Activated T-cell treated with anti-CD3 and anti-CD28 coated beads, Interleukin-2, amount 50 U/mL, for 24 hours (primary cell): Measurements from ENCODE around the gene WDR82.

ENCODE experiments used
- DNase-seq: peaks from one replicate; pipeline ENCODE4 v3.0.0-alpha.2; 2020
- H3K27ac Mint-ChIP-seq: 2 replicates; pipeline ENCODE4 v1.8.0; 2020; ENCODE audit warnings: mild to moderate bottlenecking, mixed read lengths
- H3K27me3 Mint-ChIP-seq: 2 replicates; pipeline ENCODE4 v1.8.0; 2020; ENCODE audit warnings: mixed read lengths
- H3K36me3 Mint-ChIP-seq: 2 replicates; pipeline ENCODE4 v1.8.0; 2020; ENCODE audit warnings: low read depth, mixed read lengths
- H3K4me1 Mint-ChIP-seq: 2 replicates; pipeline ENCODE4 v1.8.0; 2020; ENCODE audit warnings: low read depth, mixed read lengths
- H3K4me3 Mint-ChIP-seq: 2 replicates; pipeline ENCODE4 v1.8.0; 2020; ENCODE audit warnings: mild to moderate bottlenecking, moderate library complexity, mixed read lengths
- H3K9me3 Mint-ChIP-seq: 2 replicates; pipeline ENCODE4 v1.8.0; 2020; ENCODE audit warnings: mixed read lengths

WDR82 gene

GRCh38 chr3:52259448-52259847 is 19.0 kb downstream of the WDR82 start:
- peaks cover 100% of the 10 kb centered on the region for H3K36me3 Mint-ChIP-seq
- peak overlapping the region; percentile 98 for H3K27ac Mint-ChIP-seq
- H3K4me3 Mint-ChIP-seq = no peak overlapping the region
- DNase-seq = no peak
- H3K4me1 Mint-ChIP-seq = peaks cover 93% of the 10 kb centered on the region
- H3K9me3 Mint-ChIP-seq = no peaks in the 10 kb centered on the region
- no peaks in the 10 kb centered on the region for H3K27me3 Mint-ChIP-seq

- Mint-ChIP-seq H3K27me3 (no peaks in the 10 kb centered on the region), H3K9me3 (no peaks in the 10 kb centered on the region), H3K4me1 (peaks cover 93% of the 10 kb centered on the region), H3K36me3 (peaks cover 100% of the 10 kb centered on the region), H3K27ac (peak overlapping the region; percentile 98), H3K4me3 (no peak overlapping the region)
- no peak for DNase-seq
Measured at GRCh38 chr3:52259035-52259434, 19.4 kb downstream of the WDR82 start.

GRCh38 chr3:52257911-52258310 is 20.5 kb downstream of the WDR82 start:
- no peaks in the 10 kb centered on the region for H3K27me3 Mint-ChIP-seq
- H3K36me3 Mint-ChIP-seq = peaks cover 100% of the 10 kb centered on the region
- peak overlapping the region; percentile 98 for H3K27ac Mint-ChIP-seq
- no peak overlapping the region for H3K4me3 Mint-ChIP-seq
- peaks cover 94% of the 10 kb centered on the region for H3K4me1 Mint-ChIP-seq
- no peak for DNase-seq
- no peaks in the 10 kb centered on the region for H3K9me3 Mint-ChIP-seq

GRCh38 chr3:52256622-52257021 is 21.8 kb downstream of the WDR82 start:
- peak overlapping the region; percentile 98 for H3K27ac Mint-ChIP-seq
- no peaks in the 10 kb centered on the region for H3K9me3 Mint-ChIP-seq
- peaks cover 100% of the 10 kb centered on the region for H3K36me3 Mint-ChIP-seq
- H3K4me3 Mint-ChIP-seq = no peak overlapping the region
- H3K27me3 Mint-ChIP-seq = no peaks in the 10 kb centered on the region
- H3K4me1 Mint-ChIP-seq = peaks cover 92% of the 10 kb centered on the region
- no peak for DNase-seq

- H3K4me3 Mint-ChIP-seq = no peak overlapping the region
- no peaks in the 10 kb centered on the region for H3K27me3 Mint-ChIP-seq
- H3K4me1 Mint-ChIP-seq = peaks cover 94% of the 10 kb centered on the region
- H3K9me3 Mint-ChIP-seq = no peaks in the 10 kb centered on the region
- peak overlapping the region; percentile 98 for H3K27ac Mint-ChIP-seq
- peaks cover 100% of the 10 kb centered on the region for H3K36me3 Mint-ChIP-seq
- no peak for DNase-seq
Measured at GRCh38 chr3:52256159-52256558, 22.3 kb downstream of the WDR82 start.

- DNase-seq = no peak
- H3K4me1 Mint-ChIP-seq = peaks cover 95% of the 10 kb centered on the region
- peaks cover 100% of the 10 kb centered on the region for H3K36me3 Mint-ChIP-seq
- H3K9me3 Mint-ChIP-seq = no peaks in the 10 kb centered on the region
- H3K4me3 Mint-ChIP-seq = peak overlapping the region; percentile 74
- H3K27me3 Mint-ChIP-seq = no peaks in the 10 kb centered on the region
- H3K27ac Mint-ChIP-seq = peak overlapping the region; percentile 98
Measured at GRCh38 chr3:52254608-52255007, 23.8 kb downstream of the WDR82 start.

GRCh38 chr3:52253314-52254304 is 24.8 kb downstream of the WDR82 start:
- DNase-seq = peak; percentile 85
- Mint-ChIP-seq H3K27me3 (no peaks in the 10 kb centered on the region), H3K4me3 (peak overlapping the region; percentile 74), H3K9me3 (no peaks in the 10 kb centered on the region), H3K36me3 (peaks cover 100% of the 10 kb centered on the region), H3K4me1 (peaks cover 95% of the 10 kb centered on the region), H3K27ac (peak overlapping the region; percentile 98)

- Mint-ChIP-seq H3K4me3 (no peak overlapping the region), H3K4me1 (peaks cover 88% of the 10 kb centered on the region), H3K9me3 (no peaks in the 10 kb centered on the region), H3K36me3 (peaks cover 91% of the 10 kb centered on the region), H3K27me3 (no peaks in the 10 kb centered on the region), H3K27ac (peak overlapping the region; percentile 93)
- peak; percentile 32 for DNase-seq
Measured at GRCh38 chr3:52250122-52250521, 28.3 kb downstream of the WDR82 start.

GRCh38 chr3:52249683-52250082 is 28.8 kb downstream of the WDR82 start:
- Mint-ChIP-seq H3K4me3 (no peak overlapping the region), H3K27me3 (no peaks in the 10 kb centered on the region), H3K27ac (peak overlapping the region; percentile 93), H3K4me1 (peaks cover 89% of the 10 kb centered on the region), H3K36me3 (peaks cover 90% of the 10 kb centered on the region), H3K9me3 (no peaks in the 10 kb centered on the region)
- peak; percentile 31 for DNase-seq

GRCh38 chr3:52248816-52249547 is 29.5 kb downstream of the WDR82 start:
- Mint-ChIP-seq H3K27me3 (no peaks in the 10 kb centered on the region), H3K4me3 (peak overlapping the region; percentile 34), H3K4me1 (peaks cover 89% of the 10 kb centered on the region), H3K36me3 (peaks cover 86% of the 10 kb centered on the region), H3K27ac (peak overlapping the region; percentile 93), H3K9me3 (no peaks in the 10 kb centered on the region)
- DNase-seq = peak; percentile 39

GRCh38 chr3:52248165-52248541 is 30.3 kb downstream of the WDR82 start:
- H3K36me3 Mint-ChIP-seq = peaks cover 78% of the 10 kb centered on the region
- peak overlapping the region; percentile 93 for H3K27ac Mint-ChIP-seq
- peaks cover 89% of the 10 kb centered on the region for H3K4me1 Mint-ChIP-seq
- peak; percentile 39 for DNase-seq
- no peaks in the 10 kb centered on the region for H3K27me3 Mint-ChIP-seq
- H3K9me3 Mint-ChIP-seq = no peaks in the 10 kb centered on the region
- peak overlapping the region; percentile 90 for H3K4me3 Mint-ChIP-seq

- peaks cover 87% of the 10 kb centered on the region for H3K4me1 Mint-ChIP-seq
- peaks cover 72% of the 10 kb centered on the region for H3K36me3 Mint-ChIP-seq
- DNase-seq = peak; percentile 42
- H3K4me3 Mint-ChIP-seq = peak overlapping the region; percentile 90
- H3K9me3 Mint-ChIP-seq = no peaks in the 10 kb centered on the region
- peak overlapping the region; percentile 93 for H3K27ac Mint-ChIP-seq
- H3K27me3 Mint-ChIP-seq = no peaks in the 10 kb centered on the region
Measured at GRCh38 chr3:52247409-52248164, 30.9 kb downstream of the WDR82 start.

- H3K4me1 Mint-ChIP-seq = peaks cover 87% of the 10 kb centered on the region
- H3K27me3 Mint-ChIP-seq = no peaks in the 10 kb centered on the region
- H3K4me3 Mint-ChIP-seq = peak overlapping the region; percentile 90
- H3K36me3 Mint-ChIP-seq = peaks cover 67% of the 10 kb centered on the region
- H3K9me3 Mint-ChIP-seq = no peaks in the 10 kb centered on the region
- peak overlapping the region; percentile 93 for H3K27ac Mint-ChIP-seq
- peak; percentile 58 for DNase-seq
Measured at GRCh38 chr3:52246728-52247408, 31.6 kb downstream of the WDR82 start.

GRCh38 chr3:52246264-52246620 is 32.2 kb downstream of the WDR82 start:
- peaks cover 85% of the 10 kb centered on the region for H3K4me1 Mint-ChIP-seq
- peak overlapping the region; percentile 90 for H3K4me3 Mint-ChIP-seq
- H3K9me3 Mint-ChIP-seq = no peaks in the 10 kb centered on the region
- H3K27me3 Mint-ChIP-seq = no peaks in the 10 kb centered on the region
- peaks cover 61% of the 10 kb centered on the region for H3K36me3 Mint-ChIP-seq
- no peak for DNase-seq
- peak overlapping the region; percentile 93 for H3K27ac Mint-ChIP-seq
